K562 (cell line): ENCODE data around the gene MYO1D. TPM values are rescaled to one million over a fixed set of nuclear protein-coding genes. Genes with fewer than 3 reads are reported as not detected.

ENCODE experiments used
- ATF3 ChIP-seq, 2 experiments: fragments of 450-650 bp in 1 of 2; sonication (generic) in 1 of 2; formaldehyde crosslinking in 1 of 2; IDR thresholded peaks in 1 of 2; conservative IDR thresholded peaks in 1 of 2; 2 replicates each; pipeline versions ENCODE4 v1.6.1 to v1.8.1; 2016 to 2023; ENCODE audit warnings: mild to moderate bottlenecking in 2 of 2, moderate library complexity in 2 of 2, inconsistent platforms in 1 of 2, missing genetic modification reagents in 1 of 2
- CREM ChIP-seq: IDR thresholded peaks from 2 replicates; pipeline ENCODE4 v1.6.1; 2014; ENCODE audit warnings: antibody characterized with exemption, low read depth
- DDX20 ChIP-seq: fragments of 450-650 bp; IDR thresholded peaks from 2 replicates; pipeline ENCODE4 v1.6.1; 2016; ENCODE audit warnings: missing genetic modification characterization, low read depth, mild to moderate bottlenecking, missing compliant biosample characterization, moderate library complexity
- JUN ChIP-seq, 2 experiments: sonication (generic) in 1 of 2; formaldehyde crosslinking in 1 of 2; IDR thresholded peaks; 2 replicates each; pipeline versions ENCODE4 v1.6.1 to v1.8.0; 2012 to 2022; ENCODE audit warnings: borderline replicate concordance in 2 of 2, mild to moderate bottlenecking in 2 of 2, improper control_type of control experiment in 1 of 2, low read depth in 1 of 2, low read length in 1 of 2, missing genetic modification reagents in 1 of 2
- JUND ChIP-seq, 2 experiments: IDR thresholded peaks; 2 replicates in 1 of 2; 3 replicates in 1 of 2; pipeline ENCODE4 v1.6.1; 2011; ENCODE audit warnings: borderline replicate concordance in 2 of 2, low read depth in 2 of 2, low read length in 2 of 2, improper control_type of control experiment in 1 of 2, missing biosample characterization in 1 of 2, missing genetic modification characterization in 1 of 2, missing genetic modification reagents in 1 of 2
- KAT7 ChIP-seq: sonication (generic); formaldehyde crosslinking; IDR thresholded peaks from 2 replicates; pipeline ENCODE4 v1.8.0; 2022; ENCODE audit warnings: missing genetic modification reagents, mild to moderate bottlenecking, borderline replicate concordance
- KLF6 ChIP-seq: fragments of 250-450 bp; sonication (Bioruptor Pico); IDR thresholded peaks from 2 replicates; pipeline ENCODE4 v1.4.0; 2020; ENCODE audit warnings: mild to moderate bottlenecking, moderate library complexity, borderline replicate concordance
- RERE ChIP-seq: sonication (generic); formaldehyde crosslinking; IDR thresholded peaks from 2 replicates; pipeline ENCODE4 v1.8.0; 2023; ENCODE audit warnings: missing genetic modification reagents, mild to moderate bottlenecking, borderline replicate concordance
- SMARCC2 ChIP-seq: fragments of 450-650 bp; IDR thresholded peaks from 2 replicates; pipeline ENCODE4 v1.6.1; 2017; ENCODE audit warnings: antibody characterized with exemption, moderate library complexity, mild to moderate bottlenecking, low read depth
- STAT5A ChIP-seq: IDR thresholded peaks from 2 replicates; pipeline ENCODE4 v1.6.1; 2012; ENCODE audit warnings: low read length, inconsistent platforms, borderline replicate concordance
- TAF15 ChIP-seq: fragments of 200-400 bp; formaldehyde crosslinking; IDR thresholded peaks from 2 replicates; pipeline ENCODE4 v1.6.1; 2017; ENCODE audit warnings: mild to moderate bottlenecking, low read depth, low read length, moderate library complexity
- ZKSCAN8 ChIP-seq: fragments of 200-800 bp; sonication (Bioruptor generic); IDR thresholded peaks from 2 replicates; pipeline ENCODE4 v1.6.1; 2016; ENCODE audit warnings: missing genetic modification characterization, missing compliant biosample characterization
- ZNF133 ChIP-seq: fragments of 250-450 bp; sonication (Bioruptor Pico); IDR thresholded peaks from 2 replicates; pipeline ENCODE4 v1.4.0; 2020; ENCODE audit warnings: mild to moderate bottlenecking
- ZNF197 ChIP-seq: fragments of 200-800 bp; sonication (Bioruptor generic); IDR thresholded peaks from 2 replicates; pipeline ENCODE4 v1.6.1; 2016; ENCODE audit warnings: low read depth, missing genetic modification characterization, missing compliant biosample characterization
- ZNF263 ChIP-seq: sonication (generic); formaldehyde crosslinking; IDR thresholded peaks from 2 replicates; pipeline ENCODE4 v1.8.0; 2022; ENCODE audit warnings: mild to moderate bottlenecking, missing genetic modification reagents, borderline replicate concordance
- ZNF76 ChIP-seq: fragments of 250-450 bp; sonication (Bioruptor Pico); IDR thresholded peaks from 2 replicates; pipeline ENCODE4 v1.4.0; 2020; ENCODE audit warnings: mild to moderate bottlenecking, moderate library complexity, borderline replicate concordance
- ZNF778 ChIP-seq: fragments of 450-650 bp; formaldehyde crosslinking; IDR thresholded peaks from 2 replicates; pipeline ENCODE4 v1.4.0; 2020; ENCODE audit warnings: mild to moderate bottlenecking, moderate library complexity
- polyA plus RNA-seq, 8 experiments: library from polyadenylated mRNA; depleted of rRNA in 4 of 8; stranded (reverse) in 5 of 8; unstranded in 3 of 8; fragments of >200 nt; fragmentation: Nextera tagmentation in 2 of 8; fragmentation: Illumina TruSeq in 1 of 8; extraction: Ambion mirVana in 2 of 8; extraction: Trizol in 1 of 8; gene quantifications; 2 replicates each; pipeline versions ENCODE4 v1.2.1 to v1.2.3, GENCODE V29; 2011 to 2014; ENCODE audit warnings: inconsistent platforms in 1 of 8, missing spikeins in 1 of 8
- total RNA-seq, 7 experiments: library from RNA; depleted of rRNA in 6 of 7; stranded (reverse); fragments of >200 nt in 6 of 7; fragmentation: Illumina TruSeq in 2 of 7; extraction: Trizol in 2 of 7; gene quantifications; 2 replicates each; pipeline versions ENCODE4 v1.2.1 to v1.2.3, GENCODE V29; 2011 to 2021; ENCODE audit warnings: low replicate concordance in 1 of 7
- TF ChIP-seq, protein P1 (sequence below): fragments of 250-450 bp; sonication (Bioruptor Pico); IDR thresholded peaks from 2 replicates; pipeline ENCODE4 v1.5.1; 2021; ENCODE audit warnings: mild to moderate bottlenecking

The MYO1D gene
- total and polyA plus RNA-seq, 9 of the 15 experiments (the other 6 are each of a cell fraction or from before 2014, with no cell fraction given) = 2.1 to 71.2 (median 45.4) TPM

- TF ChIP-seq JUN (IDR thresholded peaks at IDR 0.05; ENCODE audit: borderline replicate concordance, low read depth, low read length) (peak; percentile 58; the same call in 1 of the 2 replicates), JUN (CRISPR knock-in tag; IDR thresholded peaks at IDR 0.05; ENCODE audit: borderline replicate concordance) (no peak), JUND (IDR thresholded peaks at IDR 0.05; ENCODE audit: borderline replicate concordance, low read depth, low read length) (peak; percentile 79), JUND (tag; IDR thresholded peaks at IDR 0.05; ENCODE audit: borderline replicate concordance, low read depth, low read length) (peak; percentile 84; the same call in 1 of the 3 replicates), ZNF263 (CRISPR knock-in tag) (no peak), RERE (CRISPR knock-in tag) (no peak), ZNF197 (CRISPR knock-in tag) (no peak), ZNF778 (CRISPR knock-in tag) (no peak), CREM (peak; percentile 36; the same call in 1 of the 2 replicates), ZNF76 (CRISPR knock-in tag) (no peak), DDX20 (tag) (no peak), ATF3 (IDR thresholded peaks at IDR 0.05) (peak; percentile 74), ATF3 (CRISPR knock-in tag; conservative IDR thresholded peaks at IDR 0.05) (no peak), KLF6 (no peak), ZKSCAN8 (no peak), STAT5A (no peak), KAT7 (CRISPR knock-in tag) (no peak), SMARCC2 (no peak), TAF15 (no peak), ZNF133 (CRISPR knock-in tag) (no peak)
- TF ChIP-seq, protein P1, sequence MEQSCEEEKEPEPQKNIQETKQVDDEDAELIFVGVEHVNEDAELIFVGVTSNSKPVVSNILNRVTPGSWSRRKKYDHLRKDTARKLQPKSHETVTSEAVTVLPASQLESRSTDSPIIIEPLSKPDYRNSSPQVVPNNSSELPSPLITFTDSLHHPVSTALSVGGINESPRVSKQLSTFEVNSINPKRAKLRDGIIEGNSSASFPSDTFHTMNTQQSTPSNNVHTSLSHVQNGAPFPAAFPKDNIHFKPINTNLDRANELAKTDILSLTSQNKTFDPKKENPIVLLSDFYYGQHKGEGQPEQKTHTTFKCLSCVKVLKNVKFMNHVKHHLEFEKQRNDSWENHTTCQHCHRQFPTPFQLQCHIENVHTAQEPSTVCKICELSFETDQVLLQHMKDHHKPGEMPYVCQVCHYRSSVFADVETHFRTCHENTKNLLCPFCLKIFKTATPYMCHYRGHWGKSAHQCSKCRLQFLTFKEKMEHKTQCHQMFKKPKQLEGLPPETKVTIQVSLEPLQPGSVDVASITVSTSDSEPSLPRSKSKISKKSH = no peak
These were observed 7.4 kb downstream of the MYO1D start (continued) for GRCh38 chr17:32869345-32870026.
